ENCODE data around the gene LBH. TPM values are rescaled to one million over a fixed set of nuclear protein-coding genes. Genes with fewer than 3 reads are reported as not detected.

Gene LBH
- polyA plus RNA-seq, 1 of the 3 experiments (the other 2 are of a cell fraction) = 22.8 TPM

- Histone ChIP-seq H3K27ac (ENCODE audit: low read depth in 2 of 2, low read length in 1 of 2) (no peak overlapping the region), H4K20me1 (ENCODE audit: insufficient read depth) (no peaks in the 10 kb centered on the region), H3F3A (replicated peaks; ENCODE audit: insufficient read depth) (peaks cover 12% of the 10 kb centered on the region), H3K4me1 (ENCODE audit: control insufficient read depth in 1 of 2, insufficient read depth in 2 of 2, low read depth in 1 of 2, low read length in 1 of 2) (peaks cover 27 to 39% of the 10 kb centered on the region in 2 experiments), H3K79me2 (ENCODE audit: insufficient read depth) (no peaks in the 10 kb centered on the region), H3K9me3 (no peaks in the 10 kb centered on the region), H2AFZ (ENCODE audit: low read depth) (no peak overlapping the region), H3K27me3 (ENCODE audit: insufficient read depth) (no peaks in the 10 kb centered on the region), H3K4me2 (no peak overlapping the region), H3K9ac (no peak overlapping the region), H3K36me3 (replicated peaks in 1 of 2; ENCODE audit: control insufficient read depth in 1 of 2, insufficient read depth in 2 of 2, low read length in 1 of 2) (no peaks in the 10 kb centered on the region), H3K4me3 (ENCODE audit: low read depth in 2 of 2, low read length in 1 of 2) (no peak overlapping the region), H3K9me2 (no peaks in the 10 kb centered on the region)
- no peak for DNase-seq
- ChIA-PET POLR2A (no interaction called here), CTCF (interaction anchor here (1.3 kb wide), 1 partner anchor 63 kb away, joined by 4 read pairs; no protein-coding TSS in a partner anchor)
- WGBS (ENCODE audit: low lambda C conversion rate) = 80% methylated on average over 11 of the region's 11 CpGs
- no peak for TF ChIP-seq USF1 (IDR thresholded peaks at IDR 0.05; ENCODE audit: borderline replicate concordance, low read depth)
- TF ChIP-seq REST (IDR thresholded peaks at IDR 0.05; ENCODE audit: low read depth, low read length) = peak; percentile 74
Observed at GRCh38 chr2:30303095-30303494, 71.8 kb downstream of the LBH start.

GRCh38 chr2:30305235-30305634, 73.9 kb downstream of the LBH start:
- no peaks in the 10 kb centered on the region for H3K9me3 ChIP-seq
- H3K4me1 ChIP-seq (ENCODE audit: control insufficient read depth in 1 of 2, insufficient read depth in 2 of 2, low read depth in 1 of 2, low read length in 1 of 2) = peaks cover 21 to 29% of the 10 kb centered on the region in 2 experiments
- peak overlapping the region in 1 of 2 experiments; percentile 54; a peak in 2 of 4 replicates for H3K27ac ChIP-seq (ENCODE audit: low read depth in 2 of 2, low read length in 1 of 2)
- CTCF ChIA-PET = interaction anchor here (0.7 to 1.8 kb wide), 4 partner anchors 14 to 402 kb away, joined by 3 to 4 read pairs (median 4); no protein-coding TSS in a partner anchor
- peaks cover 9% of the 10 kb centered on the region for H3F3A ChIP-seq (replicated peaks; ENCODE audit: insufficient read depth)
- POLR2A ChIA-PET = no interaction called here
- DNase-seq = no peak
- H3K4me3 ChIP-seq (ENCODE audit: low read depth in 2 of 2, low read length in 1 of 2) = no peak overlapping the region
- no peaks in the 10 kb centered on the region for H3K36me3 ChIP-seq (replicated peaks in 1 of 2; ENCODE audit: control insufficient read depth in 1 of 2, insufficient read depth in 2 of 2, low read length in 1 of 2)
- H3K4me2 ChIP-seq = peak overlapping the region; percentile 9; the same call in 1 of the 2 replicates
- TF ChIP-seq RCOR1 (IDR thresholded peaks at IDR 0.05; ENCODE audit: low read length) (no peak), NRF1 (IDR thresholded peaks at IDR 0.05; ENCODE audit: low read depth, low read length) (no peak), MXI1 (IDR thresholded peaks at IDR 0.05; ENCODE audit: low read depth, low read length) (no peak), FOXJ3 (CRISPR knock-in tag; IDR thresholded peaks at IDR 0.05) (no peak)
- H4K20me1 ChIP-seq (ENCODE audit: insufficient read depth) = no peaks in the 10 kb centered on the region
- H2AFZ ChIP-seq (ENCODE audit: low read depth) = no peak overlapping the region
- no peaks in the 10 kb centered on the region for H3K79me2 ChIP-seq (ENCODE audit: insufficient read depth)
- no peaks in the 10 kb centered on the region for H3K27me3 ChIP-seq (ENCODE audit: insufficient read depth)
- peak overlapping the region; percentile 35 for H3K9ac ChIP-seq
- H3K9me2 ChIP-seq = no peaks in the 10 kb centered on the region

GRCh38 chr2:30306522-30306921, 75.2 kb downstream of the LBH start:
- no peaks in the 10 kb centered on the region for H3K9me2 ChIP-seq
- H4K20me1 ChIP-seq (ENCODE audit: insufficient read depth) = no peaks in the 10 kb centered on the region
- no peaks in the 10 kb centered on the region for H3K36me3 ChIP-seq (replicated peaks in 1 of 2; ENCODE audit: control insufficient read depth in 1 of 2, insufficient read depth in 2 of 2, low read length in 1 of 2)
- WGBS (ENCODE audit: low lambda C conversion rate) = 85% methylated on average over 4 of the region's 4 CpGs
- peaks cover 8 to 17% of the 10 kb centered on the region in 2 experiments; a peak in 2 of 4 replicates for H3K4me1 ChIP-seq (ENCODE audit: control insufficient read depth in 1 of 2, insufficient read depth in 2 of 2, low read depth in 1 of 2, low read length in 1 of 2)
- no peak overlapping the region for H2AFZ ChIP-seq (ENCODE audit: low read depth)
- DNase-seq = no peak
- ChIA-PET CTCF (interaction anchor here (1.8 kb wide), 1 partner anchor 380 kb away, joined by 4 read pairs; no protein-coding TSS in a partner anchor), POLR2A (no interaction called here)
- H3K4me2 ChIP-seq = no peak overlapping the region
- H3K27me3 ChIP-seq (ENCODE audit: insufficient read depth) = no peaks in the 10 kb centered on the region
- H3K9ac ChIP-seq = no peak overlapping the region
- H3F3A ChIP-seq (replicated peaks; ENCODE audit: insufficient read depth) = no peaks in the 10 kb centered on the region
- no peaks in the 10 kb centered on the region for H3K79me2 ChIP-seq (ENCODE audit: insufficient read depth)
- no peaks in the 10 kb centered on the region for H3K9me3 ChIP-seq
- H3K27ac ChIP-seq (ENCODE audit: low read depth in 2 of 2, low read length in 1 of 2) = no peak overlapping the region
- H3K4me3 ChIP-seq (ENCODE audit: low read depth in 2 of 2, low read length in 1 of 2) = no peak overlapping the region
- no peak for TF ChIP-seq REST (IDR thresholded peaks at IDR 0.05; ENCODE audit: low read depth, low read length)
- TF ChIP-seq TAF1 (IDR thresholded peaks at IDR 0.05; ENCODE audit: borderline replicate concordance, low read depth, low read length) = no peak
- no peak for TF ChIP-seq RXRA (IDR thresholded peaks at IDR 0.05; ENCODE audit: borderline replicate concordance, low read depth)
- no peak for TF ChIP-seq GATA2 (CRISPR knock-in tag; IDR thresholded peaks at IDR 0.05)
- no peak for TF ChIP-seq EP300 (IDR thresholded peaks at IDR 0.05; ENCODE audit: borderline replicate concordance in 1 of 2, low read depth in 1 of 2, low read length in 1 of 2)
- no peak for TF ChIP-seq USF1 (IDR thresholded peaks at IDR 0.05; ENCODE audit: borderline replicate concordance, low read depth)

All from SK-N-SH (cell line).